HepG2 (cell line): ENCODE results near the gene CMIP. TPM values are rescaled to one million over a fixed set of nuclear protein-coding genes. Genes with fewer than 3 reads are reported as not detected.
A peak's percentile ranks its signal among the peaks of the same experiment; 100 is the strongest.

Experiments used
- DMAP1 ChIP-seq: IDR thresholded peaks from 2 replicates; pipeline ENCODE4 v1.6.1; 2016
- DZIP1 ChIP-seq: sonication (generic); formaldehyde crosslinking; IDR thresholded peaks from 2 replicates; pipeline ENCODE4 v1.5.0; 2020; ENCODE audit warnings: mild to moderate bottlenecking, missing genetic modification reagents
- HNF4A ChIP-seq: sonication (generic); formaldehyde crosslinking; IDR thresholded peaks from 2 replicates; pipeline ENCODE4 v1.4.0; 2020; ENCODE audit warnings: missing genetic modification reagents
- NFE2 ChIP-seq: sonication (generic); formaldehyde crosslinking; IDR thresholded peaks from 2 replicates; pipeline ENCODE4 v1.4.0; 2020; ENCODE audit warnings: missing genetic modification reagents
- NR2F6 ChIP-seq, 2 experiments: IDR thresholded peaks; 2 replicates each; pipeline ENCODE4 v1.6.1; 2016; ENCODE audit warnings: antibody characterized with exemption in 1 of 2, mild to moderate bottlenecking in 1 of 2
- ZHX1 ChIP-seq: sonication (generic); formaldehyde crosslinking; IDR thresholded peaks from 2 replicates; pipeline ENCODE4 v1.8.1; 2022; ENCODE audit warnings: low read depth, mild to moderate bottlenecking, missing genetic modification reagents
- ZMAT3 ChIP-seq: sonication (generic); formaldehyde crosslinking; conservative IDR thresholded peaks from 2 replicates; pipeline ENCODE4 v1.7.0; 2021; ENCODE audit warnings: missing genetic modification reagents
- ZNF3 ChIP-seq: IDR thresholded peaks from 2 replicates; pipeline ENCODE4 v1.7.0; 2017; ENCODE audit warnings: inconsistent platforms
- ZNF800 ChIP-seq: sonication (generic); formaldehyde crosslinking; IDR thresholded peaks from 2 replicates; pipeline ENCODE4 v1.4.0; 2020; ENCODE audit warnings: missing genetic modification reagents
- polyA plus RNA-seq, 8 experiments: library from polyadenylated mRNA; depleted of rRNA in 3 of 8; stranded (reverse) in 7 of 8; unstranded in 1 of 8; fragments of >200 nt; fragmentation: Illumina TruSeq in 4 of 8; extraction: Trizol in 4 of 8; gene quantifications; 2 replicates each; pipeline versions ENCODE4 v1.2.1 to v1.2.3, GENCODE V29; 2011 to 2016; ENCODE audit warnings: low read depth in 4 of 8, missing spikeins in 1 of 8, mixed read lengths in 1 of 8; ENCODE audit not compliant: insufficient read depth in 1 of 8
- total RNA-seq, 5 experiments: library from RNA; depleted of rRNA; stranded (reverse); fragments of >200 nt; fragmentation: Illumina TruSeq; extraction: Trizol; gene quantifications; 2 replicates each; pipeline ENCODE4 v1.2.3, GENCODE V29; 2016; ENCODE audit warnings: low read depth in 1 of 5
- TF ChIP-seq, protein P1 (sequence below): sonication (generic); formaldehyde crosslinking; IDR thresholded peaks from 2 replicates; pipeline ENCODE4 v1.4.0; 2020; ENCODE audit warnings: mild to moderate bottlenecking, missing genetic modification reagents
- TF ChIP-seq, protein P2 (sequence below): sonication (generic); formaldehyde crosslinking; IDR thresholded peaks from 2 replicates; pipeline ENCODE4 v1.5.1; 2020; ENCODE audit warnings: missing genetic modification reagents, mild to moderate bottlenecking, borderline replicate concordance
- TF ChIP-seq, protein P3 (sequence below): sonication (generic); formaldehyde crosslinking; IDR thresholded peaks from 2 replicates; pipeline ENCODE4 v1.4.0; 2020; ENCODE audit warnings: missing genetic modification reagents, borderline replicate concordance

The CMIP gene
- total and polyA plus RNA-seq, 2 of the 13 experiments (the other 11 are each of a cell fraction or from before 2014, with no cell fraction given), result 10.9 to 18.1 TPM

- TF ChIP-seq, protein P1, sequence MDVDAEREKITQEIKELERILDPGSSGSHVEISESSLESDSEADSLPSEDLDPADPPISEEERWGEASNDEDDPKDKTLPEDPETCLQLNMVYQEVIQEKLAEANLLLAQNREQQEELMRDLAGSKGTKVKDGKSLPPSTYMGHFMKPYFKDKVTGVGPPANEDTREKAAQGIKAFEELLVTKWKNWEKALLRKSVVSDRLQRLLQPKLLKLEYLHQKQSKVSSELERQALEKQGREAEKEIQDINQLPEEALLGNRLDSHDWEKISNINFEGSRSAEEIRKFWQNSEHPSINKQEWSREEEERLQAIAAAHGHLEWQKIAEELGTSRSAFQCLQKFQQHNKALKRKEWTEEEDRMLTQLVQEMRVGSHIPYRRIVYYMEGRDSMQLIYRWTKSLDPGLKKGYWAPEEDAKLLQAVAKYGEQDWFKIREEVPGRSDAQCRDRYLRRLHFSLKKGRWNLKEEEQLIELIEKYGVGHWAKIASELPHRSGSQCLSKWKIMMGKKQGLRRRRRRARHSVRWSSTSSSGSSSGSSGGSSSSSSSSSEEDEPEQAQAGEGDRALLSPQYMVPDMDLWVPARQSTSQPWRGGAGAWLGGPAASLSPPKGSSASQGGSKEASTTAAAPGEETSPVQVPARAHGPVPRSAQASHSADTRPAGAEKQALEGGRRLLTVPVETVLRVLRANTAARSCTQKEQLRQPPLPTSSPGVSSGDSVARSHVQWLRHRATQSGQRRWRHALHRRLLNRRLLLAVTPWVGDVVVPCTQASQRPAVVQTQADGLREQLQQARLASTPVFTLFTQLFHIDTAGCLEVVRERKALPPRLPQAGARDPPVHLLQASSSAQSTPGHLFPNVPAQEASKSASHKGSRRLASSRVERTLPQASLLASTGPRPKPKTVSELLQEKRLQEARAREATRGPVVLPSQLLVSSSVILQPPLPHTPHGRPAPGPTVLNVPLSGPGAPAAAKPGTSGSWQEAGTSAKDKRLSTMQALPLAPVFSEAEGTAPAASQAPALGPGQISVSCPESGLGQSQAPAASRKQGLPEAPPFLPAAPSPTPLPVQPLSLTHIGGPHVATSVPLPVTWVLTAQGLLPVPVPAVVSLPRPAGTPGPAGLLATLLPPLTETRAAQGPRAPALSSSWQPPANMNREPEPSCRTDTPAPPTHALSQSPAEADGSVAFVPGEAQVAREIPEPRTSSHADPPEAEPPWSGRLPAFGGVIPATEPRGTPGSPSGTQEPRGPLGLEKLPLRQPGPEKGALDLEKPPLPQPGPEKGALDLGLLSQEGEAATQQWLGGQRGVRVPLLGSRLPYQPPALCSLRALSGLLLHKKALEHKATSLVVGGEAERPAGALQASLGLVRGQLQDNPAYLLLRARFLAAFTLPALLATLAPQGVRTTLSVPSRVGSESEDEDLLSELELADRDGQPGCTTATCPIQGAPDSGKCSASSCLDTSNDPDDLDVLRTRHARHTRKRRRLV (CRISPR knock-in tag), result 0 out of 2 replicates have a peak, but pooled peaks have one; percentile 10
- TF ChIP-seq NFE2 (CRISPR knock-in tag) (peak; percentile 85), DMAP1 (CRISPR knock-in tag) (no peak), HNF4A (CRISPR knock-in tag) (peak; percentile 69), DZIP1 (0 out of 2 replicates have a peak, but pooled peaks have one; percentile 16), ZHX1 (CRISPR knock-in tag) (no peak), NR2F6 (IDR thresholded peaks at IDR 0.05) (peak; percentile 49), NR2F6 (CRISPR knock-in tag; IDR thresholded peaks at IDR 0.05) (peak; percentile 74), ZNF3 (CRISPR knock-in tag) (no peak), ZNF800 (CRISPR knock-in tag) (no peak), ZMAT3 (CRISPR knock-in tag) (0 out of 2 replicates have a peak, but pooled peaks have one; percentile 20)
- TF ChIP-seq, protein P2, sequence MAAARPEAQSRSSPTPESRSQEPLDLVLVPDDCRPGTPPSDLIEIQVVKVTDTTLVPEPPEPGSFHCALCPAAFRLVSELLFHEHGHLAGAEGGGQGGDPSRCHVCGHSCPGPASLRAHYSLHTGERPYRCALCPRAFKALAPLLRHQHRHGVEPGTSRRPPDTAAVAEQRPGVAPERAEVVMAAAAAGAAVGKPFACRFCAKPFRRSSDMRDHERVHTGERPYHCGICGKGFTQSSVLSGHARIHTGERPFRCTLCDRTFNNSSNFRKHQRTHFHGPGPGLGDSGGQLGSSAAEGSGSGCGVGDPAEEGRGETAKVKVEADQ (CRISPR knock-in tag), result no peak
- TF ChIP-seq, protein P3, sequence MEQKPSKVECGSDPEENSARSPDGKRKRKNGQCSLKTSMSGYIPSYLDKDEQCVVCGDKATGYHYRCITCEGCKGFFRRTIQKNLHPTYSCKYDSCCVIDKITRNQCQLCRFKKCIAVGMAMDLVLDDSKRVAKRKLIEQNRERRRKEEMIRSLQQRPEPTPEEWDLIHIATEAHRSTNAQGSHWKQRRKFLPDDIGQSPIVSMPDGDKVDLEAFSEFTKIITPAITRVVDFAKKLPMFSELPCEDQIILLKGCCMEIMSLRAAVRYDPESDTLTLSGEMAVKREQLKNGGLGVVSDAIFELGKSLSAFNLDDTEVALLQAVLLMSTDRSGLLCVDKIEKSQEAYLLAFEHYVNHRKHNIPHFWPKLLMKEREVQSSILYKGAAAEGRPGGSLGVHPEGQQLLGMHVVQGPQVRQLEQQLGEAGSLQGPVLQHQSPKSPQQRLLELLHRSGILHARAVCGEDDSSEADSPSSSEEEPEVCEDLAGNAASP, result peak; percentile 87
These were observed 12.9 kb downstream of the CMIP start (continued) for GRCh38 chr16:81457326-81458133.
